GM23338 (cell line): ENCODE data around the gene FBXW7. TPM values are rescaled to one million over a fixed set of nuclear protein-coding genes. Genes with fewer than 3 reads are reported as not detected.

Experiments used
- ATAC-seq: fragments of 200-7000 bp; cut with Tn5 transposase; 3 replicates; pipeline ENCODE4 v1.9.1; 2020
- DNase-seq: peaks from one replicate; pipeline ENCODE4 v3.0.0-alpha.2; 2015; ENCODE audit warnings: low spot score
- H2AFZ ChIP-seq: fragments of 200-600 bp; sonication (generic); 2 replicates; pipeline ENCODE4 v1.8.0; 2016; ENCODE audit warnings: antibody characterized with exemption, mild to moderate bottlenecking, moderate library complexity
- H3F3A ChIP-seq: fragments of 200-600 bp; sonication (generic); replicated peaks from 2 replicates; pipeline ENCODE4 v1.8.0; 2017; ENCODE audit warnings: antibody characterized with exemption, mixed run types, low read depth
- H3K27ac ChIP-seq: fragments of 200-600 bp; sonication (generic); 2 replicates; pipeline ENCODE4 v1.6.1; 2016; ENCODE audit warnings: low read depth
- H3K27me3 ChIP-seq: fragments of 200-600 bp; sonication (generic); 2 replicates; pipeline ENCODE4 v1.8.0; 2016; ENCODE audit warnings: mild to moderate bottlenecking, mixed run types, moderate library complexity; ENCODE audit not compliant: insufficient read depth
- H3K36me3 ChIP-seq: fragments of 200-600 bp; sonication (generic); 2 replicates; pipeline ENCODE4 v1.8.0; 2016; ENCODE audit warnings: mild to moderate bottlenecking; ENCODE audit not compliant: insufficient read depth
- H3K4me1 ChIP-seq: fragments of 200-600 bp; sonication (generic); 2 replicates; pipeline ENCODE4 v1.8.0; 2016; ENCODE audit warnings: mild to moderate bottlenecking, moderate library complexity; ENCODE audit not compliant: insufficient read depth
- H3K4me2 ChIP-seq: fragments of 200-600 bp; sonication (generic); 2 replicates; pipeline ENCODE4 v1.7.1; 2017; ENCODE audit warnings: mixed run types
- H3K4me3 ChIP-seq: fragments of 200-600 bp; sonication (generic); 2 replicates; pipeline ENCODE4 v1.6.1; 2016; ENCODE audit warnings: mixed run types
- H3K79me2 ChIP-seq: fragments of 200-600 bp; sonication (generic); replicated peaks from 2 replicates; pipeline ENCODE4 v1.8.0; 2017; ENCODE audit warnings: mild to moderate bottlenecking; ENCODE audit not compliant: insufficient read depth
- H3K9me2 ChIP-seq: fragments of 200-600 bp; sonication (generic); 2 replicates; pipeline ENCODE4 v1.8.0; 2017; ENCODE audit not compliant: insufficient read depth
- H4K20me1 ChIP-seq: fragments of 200-600 bp; sonication (generic); replicated peaks from 2 replicates; pipeline ENCODE4 v1.8.0; 2017; ENCODE audit warnings: mild to moderate bottlenecking; ENCODE audit not compliant: insufficient read depth
- H3K27ac Mint-ChIP-seq: 2 replicates; pipeline ENCODE4 v1.8.0; 2020; ENCODE audit warnings: inconsistent platforms, mild to moderate bottlenecking, moderate library complexity, mixed read lengths
- H3K27me3 Mint-ChIP-seq: 3 replicates; pipeline ENCODE4 v1.8.0; 2022; ENCODE audit warnings: low read depth, mild to moderate bottlenecking, moderate library complexity, mixed read lengths, inconsistent platforms; ENCODE audit not compliant: insufficient read depth, poor library complexity
- H3K36me3 Mint-ChIP-seq: 3 replicates; pipeline ENCODE4 v1.8.0; 2021; ENCODE audit warnings: low read depth, mild to moderate bottlenecking, inconsistent platforms, moderate library complexity, mixed read lengths
- H3K4me1 Mint-ChIP-seq: 3 replicates; pipeline ENCODE4 v1.8.0; 2020; ENCODE audit warnings: mild to moderate bottlenecking, inconsistent platforms, mixed read lengths
- H3K4me3 Mint-ChIP-seq: 3 replicates; pipeline ENCODE4 v1.8.0; 2021; ENCODE audit warnings: moderate library complexity, mild to moderate bottlenecking, inconsistent platforms, mixed read lengths
- H3K9me3 Mint-ChIP-seq: 3 replicates; pipeline ENCODE4 v1.8.0; 2020; ENCODE audit warnings: moderate library complexity, mild to moderate bottlenecking, inconsistent platforms, mixed read lengths
- CREB1 ChIP-seq: fragments of 250-450 bp; sonication (Bioruptor Pico); IDR thresholded peaks from 2 replicates; pipeline ENCODE4 v1.5.0; 2020; ENCODE audit warnings: low read depth, mild to moderate bottlenecking, moderate library complexity
- EZH2 ChIP-seq: fragments of 200-600 bp; sonication (generic); IDR thresholded peaks from one replicate; pipeline ENCODE4 v1.8.0; 2017; ENCODE audit warnings: antibody characterized with exemption, mild to moderate bottlenecking, low read depth; ENCODE audit not compliant: unreplicated experiment
- EZH2phosphoT487 ChIP-seq: fragments of 200-600 bp; sonication (generic); IDR thresholded peaks from one replicate; pipeline ENCODE4 v1.8.1; 2018; ENCODE audit warnings: antibody characterized with exemption; ENCODE audit not compliant: unreplicated experiment
- JUNB ChIP-seq: IDR thresholded peaks from one replicate; pipeline ENCODE4 v1.6.1; 2016; ENCODE audit warnings: antibody characterized with exemption; ENCODE audit not compliant: unreplicated experiment
- NANOG ChIP-seq: IDR thresholded peaks from 2 replicates; pipeline ENCODE4 v1.6.1; 2016; ENCODE audit warnings: antibody characterized with exemption, borderline replicate concordance
- POLR2AphosphoS5 ChIP-seq: IDR thresholded peaks from 2 replicates; pipeline ENCODE4 v1.6.1; 2016; ENCODE audit warnings: antibody characterized with exemption, low read depth
- STAT1 ChIP-seq: IDR thresholded peaks from one replicate; pipeline ENCODE4 v1.6.1; 2016; ENCODE audit warnings: antibody characterized with exemption; ENCODE audit not compliant: unreplicated experiment
- ZNF114 ChIP-seq: fragments of 250-450 bp; sonication (Bioruptor Pico); IDR thresholded peaks from 2 replicates; pipeline ENCODE4 v1.5.0; 2020; ENCODE audit warnings: mild to moderate bottlenecking, moderate library complexity
- ZNF331 ChIP-seq: fragments of 250-450 bp; sonication (Bioruptor Pico); IDR thresholded peaks from 2 replicates; pipeline ENCODE4 v1.5.0; 2020; ENCODE audit warnings: low read depth, mild to moderate bottlenecking, moderate library complexity
- polyA plus RNA-seq: library from polyadenylated mRNA; unstranded; fragments of >200 nt; fragmentation: Nextera tagmentation; extraction: Ambion mirVana; gene quantifications from 2 replicates; pipeline ENCODE4 v1.2.1, GENCODE V29; 2016
- total RNA-seq: library from RNA; depleted of rRNA; stranded (reverse); fragments of >200 nt; shearing (Covaris generic); gene quantifications from 2 replicates; pipeline ENCODE4 v1.2.3, GENCODE V29; 2014
- TF ChIP-seq, protein P1 (sequence below): IDR thresholded peaks from one replicate; pipeline ENCODE4 v1.6.1; 2018; ENCODE audit warnings: antibody characterized with exemption; ENCODE audit not compliant: unreplicated experiment
- TF ChIP-seq, protein P2 (sequence below), 2 experiments: fragments of 200-600 bp in 1 of 2; sonication (generic) in 1 of 2; conservative IDR thresholded peaks; 2 replicates each; pipeline versions ENCODE4 v1.5.1 to v1.6.1; 2016 to 2017; ENCODE audit warnings: antibody characterized with exemption in 2 of 2, low read depth in 2 of 2, mild to moderate bottlenecking in 2 of 2, moderate library complexity in 1 of 2
- TF ChIP-seq, protein P3 (sequence below): fragments of 250-450 bp; sonication (Bioruptor Pico); IDR thresholded peaks from 2 replicates; pipeline ENCODE4 v1.5.0; 2020; ENCODE audit warnings: mild to moderate bottlenecking, moderate library complexity
- TF ChIP-seq, protein P4 (sequence below): IDR thresholded peaks from 2 replicates; pipeline ENCODE4 v1.6.1; 2016; ENCODE audit warnings: antibody characterized with exemption

FBXW7 gene
- total and polyA plus RNA-seq, 2 experiments from 2014 or later = 25.8 to 34.7 TPM

DNA sequence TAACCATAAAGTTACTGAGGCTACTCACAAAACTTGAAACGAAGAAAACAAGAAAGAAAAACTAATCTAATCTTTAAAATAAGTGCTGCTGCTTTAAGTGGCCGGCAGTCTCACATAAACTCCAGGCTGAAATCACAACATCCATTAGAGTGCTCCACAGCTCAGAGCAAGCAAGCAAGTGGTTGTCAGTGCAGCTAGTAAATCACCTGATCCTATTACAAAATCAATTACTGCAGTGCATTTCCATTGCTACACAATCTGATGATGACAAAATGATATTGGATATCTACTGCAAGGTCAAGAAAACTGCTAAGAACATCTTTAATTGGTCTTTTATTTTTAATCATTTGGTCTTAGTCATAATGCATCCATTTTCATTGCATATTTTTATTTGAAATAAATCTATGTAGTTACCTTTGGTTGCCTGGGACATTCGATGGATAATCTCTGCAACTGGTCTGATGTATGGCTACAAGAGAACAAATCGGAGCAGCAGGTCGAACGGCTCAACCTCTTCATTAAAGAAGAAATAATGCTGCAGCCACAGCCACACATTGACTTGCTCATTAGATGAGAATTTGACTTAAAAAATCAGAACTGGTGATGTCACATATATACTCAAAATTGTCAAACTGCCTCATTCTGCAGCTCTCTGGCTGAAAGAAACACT lies 87.7 kb downstream of the FBXW7 start:
- Histone ChIP-seq H3K4me3 (no peak overlapping the region), H3K9me2 (no peaks in the 10 kb centered on the region), H3K79me2 (peaks cover 26% of the 10 kb centered on the region), H3K27ac (no peak overlapping the region), H3K27me3 (no peaks in the 10 kb centered on the region), H3K36me3 (no peaks in the 10 kb centered on the region), H3K4me2 (no peak overlapping the region), H3K4me1 (peaks cover 2% of the 10 kb centered on the region; the same call in 1 of the 2 replicates), H3F3A (no peaks in the 10 kb centered on the region), H2AFZ (no peak overlapping the region), H4K20me1 (peaks cover 3% of the 10 kb centered on the region)
- no peak for ATAC-seq
- peaks cover 4% of the 10 kb centered on the region for H3K4me1 Mint-ChIP-seq
- no peaks in the 10 kb centered on the region for H3K27me3 Mint-ChIP-seq
- no peaks in the 10 kb centered on the region for H3K36me3 Mint-ChIP-seq
- H3K4me3 Mint-ChIP-seq = no peak overlapping the region
- no peaks in the 10 kb centered on the region for H3K9me3 Mint-ChIP-seq
- no peak overlapping the region for H3K27ac Mint-ChIP-seq
- DNase-seq = no peak
- no peak for TF ChIP-seq JUNB
- TF ChIP-seq CREB1 (CRISPR knock-in tag) = no peak
- TF ChIP-seq EZH2phosphoT487 = no peak
- TF ChIP-seq ZNF331 (CRISPR knock-in tag) = no peak
- no peak for TF ChIP-seq NANOG
- TF ChIP-seq, protein P1, sequence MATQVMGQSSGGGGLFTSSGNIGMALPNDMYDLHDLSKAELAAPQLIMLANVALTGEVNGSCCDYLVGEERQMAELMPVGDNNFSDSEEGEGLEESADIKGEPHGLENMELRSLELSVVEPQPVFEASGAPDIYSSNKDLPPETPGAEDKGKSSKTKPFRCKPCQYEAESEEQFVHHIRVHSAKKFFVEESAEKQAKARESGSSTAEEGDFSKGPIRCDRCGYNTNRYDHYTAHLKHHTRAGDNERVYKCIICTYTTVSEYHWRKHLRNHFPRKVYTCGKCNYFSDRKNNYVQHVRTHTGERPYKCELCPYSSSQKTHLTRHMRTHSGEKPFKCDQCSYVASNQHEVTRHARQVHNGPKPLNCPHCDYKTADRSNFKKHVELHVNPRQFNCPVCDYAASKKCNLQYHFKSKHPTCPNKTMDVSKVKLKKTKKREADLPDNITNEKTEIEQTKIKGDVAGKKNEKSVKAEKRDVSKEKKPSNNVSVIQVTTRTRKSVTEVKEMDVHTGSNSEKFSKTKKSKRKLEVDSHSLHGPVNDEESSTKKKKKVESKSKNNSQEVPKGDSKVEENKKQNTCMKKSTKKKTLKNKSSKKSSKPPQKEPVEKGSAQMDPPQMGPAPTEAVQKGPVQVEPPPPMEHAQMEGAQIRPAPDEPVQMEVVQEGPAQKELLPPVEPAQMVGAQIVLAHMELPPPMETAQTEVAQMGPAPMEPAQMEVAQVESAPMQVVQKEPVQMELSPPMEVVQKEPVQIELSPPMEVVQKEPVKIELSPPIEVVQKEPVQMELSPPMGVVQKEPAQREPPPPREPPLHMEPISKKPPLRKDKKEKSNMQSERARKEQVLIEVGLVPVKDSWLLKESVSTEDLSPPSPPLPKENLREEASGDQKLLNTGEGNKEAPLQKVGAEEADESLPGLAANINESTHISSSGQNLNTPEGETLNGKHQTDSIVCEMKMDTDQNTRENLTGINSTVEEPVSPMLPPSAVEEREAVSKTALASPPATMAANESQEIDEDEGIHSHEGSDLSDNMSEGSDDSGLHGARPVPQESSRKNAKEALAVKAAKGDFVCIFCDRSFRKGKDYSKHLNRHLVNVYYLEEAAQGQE = no peak
- TF ChIP-seq, protein P2, sequence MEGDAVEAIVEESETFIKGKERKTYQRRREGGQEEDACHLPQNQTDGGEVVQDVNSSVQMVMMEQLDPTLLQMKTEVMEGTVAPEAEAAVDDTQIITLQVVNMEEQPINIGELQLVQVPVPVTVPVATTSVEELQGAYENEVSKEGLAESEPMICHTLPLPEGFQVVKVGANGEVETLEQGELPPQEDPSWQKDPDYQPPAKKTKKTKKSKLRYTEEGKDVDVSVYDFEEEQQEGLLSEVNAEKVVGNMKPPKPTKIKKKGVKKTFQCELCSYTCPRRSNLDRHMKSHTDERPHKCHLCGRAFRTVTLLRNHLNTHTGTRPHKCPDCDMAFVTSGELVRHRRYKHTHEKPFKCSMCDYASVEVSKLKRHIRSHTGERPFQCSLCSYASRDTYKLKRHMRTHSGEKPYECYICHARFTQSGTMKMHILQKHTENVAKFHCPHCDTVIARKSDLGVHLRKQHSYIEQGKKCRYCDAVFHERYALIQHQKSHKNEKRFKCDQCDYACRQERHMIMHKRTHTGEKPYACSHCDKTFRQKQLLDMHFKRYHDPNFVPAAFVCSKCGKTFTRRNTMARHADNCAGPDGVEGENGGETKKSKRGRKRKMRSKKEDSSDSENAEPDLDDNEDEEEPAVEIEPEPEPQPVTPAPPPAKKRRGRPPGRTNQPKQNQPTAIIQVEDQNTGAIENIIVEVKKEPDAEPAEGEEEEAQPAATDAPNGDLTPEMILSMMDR (conservative IDR thresholded peaks at IDR 0.05; ENCODE audit: low read depth in 2 of 2) = no peak
- TF ChIP-seq, protein P3, sequence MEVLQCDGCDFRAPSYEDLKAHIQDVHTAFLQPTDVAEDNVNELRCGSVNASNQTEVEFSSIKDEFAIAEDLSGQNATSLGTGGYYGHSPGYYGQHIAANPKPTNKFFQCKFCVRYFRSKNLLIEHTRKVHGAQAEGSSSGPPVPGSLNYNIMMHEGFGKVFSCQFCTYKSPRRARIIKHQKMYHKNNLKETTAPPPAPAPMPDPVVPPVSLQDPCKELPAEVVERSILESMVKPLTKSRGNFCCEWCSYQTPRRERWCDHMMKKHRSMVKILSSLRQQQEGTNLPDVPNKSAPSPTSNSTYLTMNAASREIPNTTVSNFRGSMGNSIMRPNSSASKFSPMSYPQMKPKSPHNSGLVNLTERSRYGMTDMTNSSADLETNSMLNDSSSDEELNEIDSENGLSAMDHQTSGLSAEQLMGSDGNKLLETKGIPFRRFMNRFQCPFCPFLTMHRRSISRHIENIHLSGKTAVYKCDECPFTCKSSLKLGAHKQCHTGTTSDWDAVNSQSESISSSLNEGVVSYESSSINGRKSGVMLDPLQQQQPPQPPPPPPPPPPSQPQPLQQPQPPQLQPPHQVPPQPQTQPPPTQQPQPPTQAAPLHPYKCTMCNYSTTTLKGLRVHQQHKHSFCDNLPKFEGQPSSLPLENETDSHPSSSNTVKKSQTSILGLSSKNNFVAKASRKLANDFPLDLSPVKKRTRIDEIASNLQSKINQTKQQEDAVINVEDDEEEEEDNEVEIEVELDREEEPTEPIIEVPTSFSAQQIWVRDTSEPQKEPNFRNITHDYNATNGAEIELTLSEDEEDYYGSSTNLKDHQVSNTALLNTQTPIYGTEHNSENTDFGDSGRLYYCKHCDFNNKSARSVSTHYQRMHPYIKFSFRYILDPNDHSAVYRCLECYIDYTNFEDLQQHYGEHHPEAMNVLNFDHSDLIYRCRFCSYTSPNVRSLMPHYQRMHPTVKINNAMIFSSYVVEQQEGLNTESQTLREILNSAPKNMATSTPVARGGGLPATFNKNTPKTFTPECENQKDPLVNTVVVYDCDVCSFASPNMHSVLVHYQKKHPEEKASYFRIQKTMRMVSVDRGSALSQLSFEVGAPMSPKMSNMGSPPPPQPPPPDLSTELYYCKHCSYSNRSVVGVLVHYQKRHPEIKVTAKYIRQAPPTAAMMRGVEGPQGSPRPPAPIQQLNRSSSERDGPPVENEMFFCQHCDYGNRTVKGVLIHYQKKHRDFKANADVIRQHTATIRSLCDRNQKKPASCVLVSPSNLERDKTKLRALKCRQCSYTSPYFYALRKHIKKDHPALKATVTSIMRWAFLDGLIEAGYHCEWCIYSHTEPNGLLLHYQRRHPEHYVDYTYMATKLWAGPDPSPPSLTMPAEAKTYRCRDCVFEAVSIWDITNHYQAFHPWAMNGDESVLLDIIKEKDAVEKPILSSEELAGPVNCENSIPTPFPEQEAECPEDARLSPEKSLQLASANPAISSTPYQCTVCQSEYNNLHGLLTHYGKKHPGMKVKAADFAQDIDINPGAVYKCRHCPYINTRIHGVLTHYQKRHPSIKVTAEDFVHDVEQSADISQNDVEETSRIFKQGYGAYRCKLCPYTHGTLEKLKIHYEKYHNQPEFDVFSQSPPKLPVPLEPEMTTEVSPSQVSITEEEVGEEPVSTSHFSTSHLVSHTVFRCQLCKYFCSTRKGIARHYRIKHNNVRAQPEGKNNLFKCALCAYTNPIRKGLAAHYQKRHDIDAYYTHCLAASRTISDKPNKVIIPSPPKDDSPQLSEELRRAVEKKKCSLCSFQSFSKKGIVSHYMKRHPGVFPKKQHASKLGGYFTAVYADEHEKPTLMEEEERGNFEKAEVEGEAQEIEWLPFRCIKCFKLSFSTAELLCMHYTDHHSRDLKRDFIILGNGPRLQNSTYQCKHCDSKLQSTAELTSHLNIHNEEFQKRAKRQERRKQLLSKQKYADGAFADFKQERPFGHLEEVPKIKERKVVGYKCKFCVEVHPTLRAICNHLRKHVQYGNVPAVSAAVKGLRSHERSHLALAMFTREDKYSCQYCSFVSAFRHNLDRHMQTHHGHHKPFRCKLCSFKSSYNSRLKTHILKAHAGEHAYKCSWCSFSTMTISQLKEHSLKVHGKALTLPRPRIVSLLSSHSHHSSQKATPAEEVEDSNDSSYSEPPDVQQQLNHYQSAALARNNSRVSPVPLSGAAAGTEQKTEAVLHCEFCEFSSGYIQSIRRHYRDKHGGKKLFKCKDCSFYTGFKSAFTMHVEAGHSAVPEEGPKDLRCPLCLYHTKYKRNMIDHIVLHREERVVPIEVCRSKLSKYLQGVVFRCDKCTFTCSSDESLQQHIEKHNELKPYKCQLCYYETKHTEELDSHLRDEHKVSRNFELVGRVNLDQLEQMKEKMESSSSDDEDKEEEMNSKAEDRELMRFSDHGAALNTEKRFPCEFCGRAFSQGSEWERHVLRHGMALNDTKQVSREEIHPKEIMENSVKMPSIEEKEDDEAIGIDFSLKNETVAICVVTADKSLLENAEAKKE (CRISPR knock-in tag) = no peak
- TF ChIP-seq POLR2AphosphoS5 = no peak
- TF ChIP-seq STAT1 = no peak
- TF ChIP-seq EZH2 = no peak
- TF ChIP-seq, protein P4, sequence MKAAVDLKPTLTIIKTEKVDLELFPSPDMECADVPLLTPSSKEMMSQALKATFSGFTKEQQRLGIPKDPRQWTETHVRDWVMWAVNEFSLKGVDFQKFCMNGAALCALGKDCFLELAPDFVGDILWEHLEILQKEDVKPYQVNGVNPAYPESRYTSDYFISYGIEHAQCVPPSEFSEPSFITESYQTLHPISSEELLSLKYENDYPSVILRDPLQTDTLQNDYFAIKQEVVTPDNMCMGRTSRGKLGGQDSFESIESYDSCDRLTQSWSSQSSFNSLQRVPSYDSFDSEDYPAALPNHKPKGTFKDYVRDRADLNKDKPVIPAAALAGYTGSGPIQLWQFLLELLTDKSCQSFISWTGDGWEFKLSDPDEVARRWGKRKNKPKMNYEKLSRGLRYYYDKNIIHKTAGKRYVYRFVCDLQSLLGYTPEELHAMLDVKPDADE = no peak
- TF ChIP-seq ZNF114 = no peak
